ENCODE results near the gene APOB.

APOB gene

GRCh38 chr2:20984408-20984807 is 59.5 kb downstream of the APOB start:
- no peak for DNase-seq (ENCODE audit: low read depth)

- no peak for DNase-seq (ENCODE audit: low read depth)
Observed at GRCh38 chr2:20983844-20984243, 60.0 kb downstream of the APOB start.

- DNase-seq (ENCODE audit: low read depth): no peak
Observed at GRCh38 chr2:20982861-20983260, 61.0 kb downstream of the APOB start.

GRCh38 chr2:20977520-20978180 is 66.2 kb downstream of the APOB start:
- DNase-seq (ENCODE audit: low read depth): no peak

- DNase-seq (ENCODE audit: low read depth): no peak
Observed at GRCh38 chr2:20976527-20976926, 67.3 kb downstream of the APOB start.

- DNase-seq (ENCODE audit: low read depth): no peak
Observed at GRCh38 chr2:20972792-20973565, 70.9 kb downstream of the APOB start.

GRCh38 chr2:20972110-20972509 is 71.8 kb downstream of the APOB start:
- DNase-seq (ENCODE audit: low read depth): no peak

GRCh38 chr2:20970068-20970467 is 73.8 kb downstream of the APOB start:
- no peak for DNase-seq (ENCODE audit: low read depth)

- DNase-seq (ENCODE audit: low read depth): no peak
Observed at GRCh38 chr2:20966061-20966595, 77.7 kb downstream of the APOB start.

- DNase-seq (ENCODE audit: low read depth): no peak
Observed at GRCh38 chr2:20965221-20965620, 78.7 kb downstream of the APOB start.

GRCh38 chr2:20963867-20964266 is 80.0 kb downstream of the APOB start:
- no peak for DNase-seq (ENCODE audit: low read depth)

GRCh38 chr2:20962939-20963557 is 80.8 kb downstream of the APOB start:
- peak; percentile 24 for DNase-seq (ENCODE audit: low read depth)

GRCh38 chr2:20961858-20962257 is 82.0 kb downstream of the APOB start:
- no peak for DNase-seq (ENCODE audit: low read depth)

- DNase-seq (ENCODE audit: low read depth): no peak
Observed at GRCh38 chr2:20960003-20960402, 83.9 kb downstream of the APOB start.

- no peak for DNase-seq (ENCODE audit: low read depth)
Observed at GRCh38 chr2:20959252-20959651, 84.6 kb downstream of the APOB start.

GRCh38 chr2:20957788-20958525 is 85.9 kb downstream of the APOB start:
- DNase-seq (ENCODE audit: low read depth): no peak

- DNase-seq (ENCODE audit: low read depth): no peak
Observed at GRCh38 chr2:20955277-20956026, 88.4 kb downstream of the APOB start.

GRCh38 chr2:20953146-20953824 is 90.6 kb downstream of the APOB start:
- DNase-seq (ENCODE audit: low read depth): no peak
